ENCODE data around the gene SOCS6.

SOCS6 gene

DNA sequence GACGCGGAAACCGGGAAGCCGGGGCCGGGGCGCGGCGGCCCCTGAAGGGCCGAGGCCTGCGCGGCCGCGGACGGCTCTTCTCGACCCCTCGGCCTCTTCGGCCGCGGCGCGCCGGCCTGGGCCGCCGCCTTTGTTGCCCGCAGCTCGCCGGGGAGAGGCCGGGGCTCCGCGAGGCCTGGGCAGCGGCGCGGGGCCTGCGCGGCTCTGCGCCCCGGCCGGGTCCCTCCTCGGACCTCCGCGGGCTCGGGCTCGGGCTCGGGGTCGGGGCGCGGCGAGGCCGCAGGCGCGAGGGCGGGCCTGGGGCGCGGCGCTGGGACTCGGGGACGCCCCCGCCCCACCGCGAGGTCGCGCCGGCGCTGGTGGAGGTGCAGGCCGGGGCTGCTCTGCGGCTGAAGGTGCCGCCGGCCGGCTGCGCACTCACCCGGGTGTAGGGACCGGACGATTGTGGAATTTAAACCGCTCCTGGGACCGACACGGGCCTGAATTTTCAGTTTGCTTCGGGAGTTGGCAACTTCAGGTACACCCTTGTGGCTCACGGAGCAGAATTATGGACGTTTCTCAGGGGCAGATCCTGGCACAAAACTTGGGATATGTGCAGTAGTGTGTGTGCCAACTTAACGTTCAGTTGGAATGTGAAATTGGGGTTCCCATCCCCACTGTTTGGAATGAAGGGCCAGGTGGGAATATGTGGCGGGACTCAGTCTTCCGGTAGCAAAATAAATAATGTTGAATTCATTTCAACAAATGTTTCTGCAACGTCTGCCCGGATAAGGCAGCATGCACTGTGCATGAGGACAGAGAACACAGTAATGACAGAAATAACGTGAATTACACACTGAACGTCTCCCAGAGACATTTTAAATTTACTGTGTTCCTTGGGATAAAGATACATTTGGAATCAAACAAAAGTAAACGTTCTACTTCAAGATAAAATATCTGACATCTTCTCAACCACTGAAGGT lies 787 bp downstream of the SOCS6 start:
- DNase-seq, result no peak

DNA sequence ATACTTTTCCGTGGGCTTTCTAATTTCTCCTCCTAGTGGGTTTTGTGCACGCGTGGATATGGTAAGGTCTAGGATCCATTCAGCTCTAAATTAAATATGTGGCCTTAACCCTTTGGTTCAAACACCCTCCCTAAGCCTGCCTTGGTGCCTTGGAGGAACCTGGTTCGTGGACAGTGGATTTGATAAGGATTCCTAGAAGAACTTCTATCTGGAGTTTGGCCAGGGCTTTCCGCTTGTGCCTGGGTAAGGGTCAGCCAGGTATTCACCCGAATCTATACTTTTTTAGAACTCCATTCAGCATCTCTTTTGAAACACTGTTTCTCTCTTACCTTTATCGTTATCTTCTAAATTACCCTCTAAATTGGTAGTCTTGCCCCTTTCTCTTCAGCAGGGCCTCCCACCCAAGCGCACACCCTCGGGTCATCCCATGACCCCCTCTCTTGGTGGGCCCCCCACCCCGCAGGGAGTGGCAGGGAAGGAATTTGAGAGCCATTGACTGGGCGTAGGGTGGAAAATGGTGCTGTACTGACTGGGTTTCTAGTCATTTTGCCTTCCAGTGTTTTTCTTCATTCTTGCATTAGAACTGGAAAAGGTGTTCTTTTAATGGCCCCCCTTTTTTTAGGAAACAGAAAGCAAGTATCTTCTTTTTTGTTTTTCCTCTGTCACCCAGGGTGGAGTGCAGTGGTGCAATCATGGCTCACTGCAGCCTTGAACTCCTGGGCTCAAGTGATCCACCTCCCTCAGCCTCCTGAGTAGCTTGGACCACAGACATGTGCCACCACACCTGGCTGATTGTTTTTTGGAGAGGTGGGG lies 1.8 kb downstream of the SOCS6 start:
- DNase-seq, result no peak

DNA sequence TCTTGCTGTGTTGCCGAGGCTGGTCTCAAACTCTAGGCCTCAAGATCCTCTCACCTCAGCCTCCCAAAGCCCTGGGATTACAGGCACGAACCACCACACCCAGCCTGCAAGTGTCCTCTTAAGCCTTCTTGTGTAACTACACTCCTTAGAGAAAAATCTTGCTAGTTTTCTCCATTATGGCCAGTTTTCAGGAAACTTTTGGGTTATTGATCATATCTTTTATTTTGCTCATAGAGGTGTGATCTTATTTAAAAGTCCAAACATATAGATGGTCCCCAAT lies 2.4 kb downstream of the SOCS6 start:
- no peak for DNase-seq

DNA sequence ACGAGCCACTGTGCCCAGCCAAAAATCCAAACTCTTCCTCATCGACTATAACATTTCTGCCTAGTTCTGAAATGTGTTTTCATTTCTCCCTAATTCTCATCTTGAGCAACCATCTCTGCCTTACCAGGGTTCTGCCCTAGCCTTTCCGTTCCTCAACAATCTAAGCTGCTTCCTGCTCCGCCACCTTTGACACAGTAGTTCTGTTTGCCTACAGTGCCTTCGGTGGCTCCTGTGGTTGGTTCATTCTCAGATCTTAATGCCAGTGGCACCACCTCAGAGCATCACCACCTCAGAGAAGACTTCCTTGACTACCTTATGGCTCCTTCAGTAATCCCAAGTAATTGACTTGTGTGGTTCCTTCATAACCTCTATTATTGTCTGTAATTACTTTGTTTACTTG lies 3.8 kb downstream of the SOCS6 start:
- no peak for DNase-seq

DNA sequence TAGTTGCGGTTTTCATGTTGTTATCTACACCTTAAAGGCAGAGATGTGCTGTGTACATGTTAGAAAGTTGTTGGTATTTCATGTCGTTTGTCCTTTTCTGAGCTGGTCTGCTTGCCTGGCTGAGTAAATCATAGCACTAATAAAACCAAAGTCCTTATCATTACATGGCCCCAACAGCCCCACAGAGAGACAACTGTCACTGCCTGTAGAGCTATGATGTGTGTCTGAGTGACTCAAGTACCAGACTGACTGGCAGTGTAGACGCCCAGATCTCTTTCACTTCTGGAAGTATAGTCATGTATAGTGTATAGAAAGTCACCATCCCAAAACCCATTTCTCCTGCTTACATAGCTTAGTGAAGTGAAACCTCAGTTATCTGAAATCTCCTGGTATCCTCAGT lies 4.3 kb downstream of the SOCS6 start:
- DNase-seq, result no peak

DNA sequence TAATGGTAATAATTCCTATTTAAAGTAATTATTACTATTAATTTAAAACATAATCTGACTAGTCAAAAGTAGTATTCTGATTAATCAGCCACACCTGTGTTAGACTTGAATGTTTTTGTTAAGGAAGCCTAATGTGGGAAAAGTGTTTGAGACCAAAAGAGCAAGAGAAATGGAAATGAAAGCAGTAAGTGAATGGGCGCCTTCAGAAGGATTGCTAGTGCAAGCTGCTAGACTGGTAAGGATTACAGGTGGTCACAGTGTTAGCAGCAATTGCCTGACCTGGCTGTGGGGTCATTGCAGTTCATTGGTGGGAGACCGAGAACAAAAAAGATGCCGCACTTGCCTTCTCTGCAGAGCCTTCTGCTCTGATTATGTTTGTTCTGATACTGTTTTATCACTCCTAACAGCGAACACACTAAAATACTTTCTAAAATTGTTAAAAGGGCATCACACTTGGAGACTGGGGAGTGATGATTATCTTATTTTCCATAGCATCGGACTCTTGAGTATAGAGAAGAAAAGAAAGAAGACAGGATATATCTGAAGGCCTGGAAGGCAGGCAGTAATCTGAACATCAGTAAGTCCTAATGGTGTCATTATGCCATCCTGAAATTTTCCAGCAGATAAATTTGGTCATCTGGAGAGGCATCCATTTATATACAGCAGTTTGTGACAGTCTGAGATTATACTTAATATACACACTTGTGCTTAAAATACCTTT lies 5.8 kb downstream of the SOCS6 start:
- no peak for DNase-seq

DNA sequence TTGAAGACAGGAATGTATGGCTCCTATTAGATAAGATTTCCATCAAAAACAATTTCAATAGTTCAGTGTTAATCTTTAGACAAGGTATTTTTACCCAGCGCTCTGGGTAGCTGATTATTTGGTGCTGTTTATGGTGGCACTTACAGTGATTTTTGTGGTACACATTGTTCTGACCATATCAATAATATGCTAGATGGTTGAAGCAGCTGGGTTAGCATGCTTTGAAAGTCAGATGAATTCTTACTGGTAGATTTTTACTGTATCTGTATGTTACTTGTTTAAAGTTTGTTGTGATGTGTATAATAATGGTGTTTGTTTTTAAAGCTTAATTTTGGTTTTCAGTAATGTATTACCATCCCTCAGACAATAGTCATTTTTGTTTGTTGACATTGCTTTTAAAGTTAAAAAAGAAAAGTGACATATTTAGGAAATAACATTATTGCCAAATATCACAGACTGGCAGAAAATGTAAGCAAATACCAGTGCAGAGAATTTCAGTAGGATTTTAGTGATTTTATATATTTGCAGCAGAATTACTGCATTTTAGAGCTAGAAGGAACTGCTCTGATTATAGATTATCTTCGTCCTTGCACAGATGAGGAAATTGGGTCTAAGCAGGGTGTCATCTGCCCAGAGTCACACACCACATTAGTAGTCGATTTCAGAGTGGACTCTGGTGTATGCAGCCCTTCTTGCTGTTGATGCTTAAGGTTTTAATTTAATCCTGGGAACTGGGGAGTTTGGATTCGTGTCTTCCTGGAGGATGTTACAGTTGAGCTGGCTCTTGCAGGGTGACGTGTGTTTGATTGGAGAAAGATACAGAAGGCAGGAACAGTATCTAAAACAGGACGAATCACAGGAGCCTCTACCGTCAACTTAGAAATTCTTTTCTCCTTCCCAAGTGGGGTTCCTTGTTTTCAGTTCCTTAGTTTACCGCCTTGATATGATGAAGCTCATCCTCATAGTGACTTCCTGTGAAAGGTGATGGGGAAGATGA lies 6.6 kb downstream of the SOCS6 start:
- DNase-seq, result no peak

DNA sequence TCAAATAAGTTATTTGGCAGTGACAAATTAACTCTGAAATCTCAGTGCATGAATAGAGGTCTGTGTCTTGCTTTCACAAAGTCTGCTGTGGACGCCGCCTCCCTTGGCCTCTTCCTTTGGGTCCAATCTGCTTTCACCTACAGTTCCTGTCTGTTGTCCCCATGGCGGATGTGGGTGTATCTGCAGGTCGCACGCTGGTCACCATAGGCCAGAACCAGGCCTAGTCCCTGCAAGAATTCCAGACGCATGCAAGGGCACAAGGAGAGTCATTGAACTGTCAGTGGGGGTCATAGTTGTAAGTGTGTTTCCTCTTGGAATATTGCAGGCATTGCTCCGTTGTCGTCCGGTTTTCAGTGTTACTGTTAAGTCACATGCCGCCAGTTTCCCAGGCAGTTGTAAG lies 7.4 kb downstream of the SOCS6 start:
- no peak for DNase-seq

DNA sequence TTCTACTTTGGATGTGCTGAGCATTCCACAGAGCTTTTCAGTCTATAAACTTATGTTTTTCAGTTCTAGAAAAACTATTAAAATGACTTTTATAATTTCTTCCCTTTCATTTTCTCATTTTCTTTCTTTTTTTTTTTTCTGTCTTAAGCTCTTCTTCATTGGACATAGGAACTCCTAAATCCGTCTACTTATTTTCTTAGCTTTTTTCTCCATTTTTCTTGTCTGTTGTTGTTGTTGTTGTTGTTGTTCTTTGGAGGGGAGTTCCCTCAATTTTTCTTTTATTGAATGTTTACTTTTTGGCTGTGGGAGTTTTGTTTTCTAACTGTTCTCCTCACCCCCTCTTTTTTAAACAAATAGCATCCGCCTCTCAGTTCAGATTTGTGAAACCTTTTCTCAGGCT lies 7.9 kb downstream of the SOCS6 start:
- DNase-seq, result no peak

DNA sequence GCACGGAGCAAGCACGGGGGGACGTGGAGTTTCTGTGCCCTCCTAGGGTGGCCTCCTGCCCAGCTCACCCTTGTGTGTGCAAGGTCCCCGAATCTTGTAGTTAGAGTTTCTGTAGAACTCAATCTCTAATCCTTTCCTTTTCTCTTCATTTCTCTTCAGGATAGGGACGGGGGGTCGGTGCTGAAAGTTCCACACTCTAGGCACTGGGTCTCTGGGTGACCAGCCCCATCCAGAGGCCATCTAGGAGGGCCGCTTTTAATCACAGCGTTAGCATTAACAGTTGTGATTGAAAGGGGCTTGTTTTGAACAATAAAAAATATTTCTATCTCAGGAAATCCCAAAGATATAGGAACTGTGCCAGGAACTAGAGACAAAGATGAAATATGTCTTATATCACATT lies 10.5 kb downstream of the SOCS6 start:
- DNase-seq, result no peak

DNA sequence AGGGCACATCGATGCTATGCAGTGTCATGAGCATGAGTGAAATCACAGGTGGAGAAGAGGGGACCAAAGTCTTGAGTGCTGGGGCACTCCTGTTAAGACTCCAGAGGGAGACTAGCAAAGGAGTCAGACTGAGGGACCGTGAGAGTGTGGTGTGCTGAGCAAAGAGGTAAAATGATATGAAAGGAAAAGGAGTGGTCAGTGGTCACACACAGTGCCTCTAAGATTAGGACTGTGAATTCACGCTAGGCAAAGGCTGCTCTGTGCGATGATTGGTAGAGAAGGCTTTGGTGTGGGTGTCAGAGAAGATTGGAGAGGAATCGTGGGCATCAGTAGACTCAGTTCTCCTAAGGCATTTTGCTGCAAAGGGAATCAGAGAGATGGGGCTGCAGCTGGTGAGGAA lies 12.8 kb downstream of the SOCS6 start:
- DNase-seq, result no peak

DNA sequence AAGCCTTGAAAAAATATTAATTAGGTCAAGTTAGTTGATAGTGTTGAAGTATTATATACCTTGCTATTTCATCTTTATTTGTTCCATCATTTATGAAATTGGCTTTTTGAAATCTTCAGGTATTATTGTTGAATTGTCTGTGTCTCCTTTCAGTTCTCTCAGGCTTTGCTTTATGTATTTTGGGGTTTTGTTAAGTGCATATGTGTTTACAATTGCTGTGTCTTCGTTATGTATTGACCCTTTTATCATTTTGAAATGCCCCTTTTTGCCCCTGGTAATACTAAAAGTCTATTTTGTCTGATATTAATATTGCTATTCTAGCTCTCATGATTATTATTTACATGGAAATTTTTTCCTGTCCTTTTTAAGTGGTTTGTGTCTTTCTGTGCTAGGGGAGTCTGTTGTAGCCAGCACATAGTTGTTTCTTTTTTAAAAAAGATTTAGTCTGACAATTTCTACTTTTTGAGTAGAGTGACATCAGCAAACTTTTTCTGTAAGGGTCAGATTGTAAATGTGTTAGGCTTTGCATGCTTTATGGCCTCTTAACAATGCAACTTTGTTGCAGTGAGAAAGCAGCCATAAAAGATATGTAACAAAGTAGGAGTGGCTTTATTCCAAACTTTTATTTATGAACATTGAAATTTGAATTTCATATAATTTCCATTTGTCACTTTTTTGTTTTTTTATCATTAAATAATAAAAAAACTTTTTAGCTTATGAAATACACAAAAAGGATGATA lies 19.9 kb downstream of the SOCS6 start:
- DNase-seq, result no peak

DNA sequence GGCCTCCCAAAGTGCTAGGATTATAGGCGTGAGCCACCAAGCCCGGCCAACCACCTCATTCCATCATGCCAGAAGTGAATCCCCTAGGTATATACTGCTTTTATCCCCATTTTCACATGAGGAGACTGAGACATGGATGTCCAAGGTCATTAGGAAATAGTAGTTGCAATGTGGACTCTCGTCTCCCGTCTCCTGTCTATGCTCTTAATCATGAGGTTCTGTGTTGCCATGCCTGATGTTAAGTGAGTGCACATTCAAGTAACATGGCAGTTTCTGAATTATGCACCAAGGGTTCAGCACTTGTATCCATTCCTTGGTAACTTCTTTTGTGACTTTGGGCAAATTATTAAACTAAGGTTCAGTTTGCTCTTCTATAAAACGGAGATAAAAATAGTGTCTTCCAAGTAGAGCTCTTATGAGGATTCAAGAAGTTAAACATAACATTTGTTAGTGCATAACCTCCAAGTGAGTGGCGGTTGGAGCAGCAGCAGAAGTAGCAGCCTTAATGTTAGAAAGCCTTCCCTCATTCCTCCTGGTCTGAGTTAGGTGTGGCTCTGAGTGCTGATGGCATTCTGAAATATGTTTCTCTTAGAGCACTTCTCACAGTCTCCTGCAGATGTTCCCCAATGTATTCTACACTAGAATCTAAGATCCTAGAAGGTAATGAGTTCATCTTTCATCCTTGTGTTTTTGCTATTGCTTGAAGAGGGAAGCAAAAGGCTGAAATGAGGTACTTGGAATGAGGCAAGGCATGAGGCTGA lies 21.9 kb downstream of the SOCS6 start:
- DNase-seq, result no peak

DNA sequence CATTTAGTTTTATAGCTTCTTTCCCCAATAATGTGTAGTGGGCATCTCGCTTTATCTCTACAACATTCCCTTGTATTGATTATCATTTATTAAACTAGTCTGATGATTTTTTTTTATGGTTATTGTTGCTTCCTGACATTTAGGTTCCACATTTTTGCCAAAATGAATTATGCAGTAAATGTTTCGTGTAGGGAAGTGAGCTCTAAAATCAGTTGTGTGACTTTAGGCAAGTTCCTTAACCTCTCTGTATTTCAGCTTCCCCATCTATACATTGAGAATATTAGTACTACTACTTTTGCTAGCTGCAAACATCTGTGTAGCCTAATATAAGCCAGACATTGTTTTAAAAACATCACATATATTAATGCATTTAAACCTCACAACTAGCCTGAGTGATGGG lies 22.9 kb downstream of the SOCS6 start:
- DNase-seq, result no peak

DNA sequence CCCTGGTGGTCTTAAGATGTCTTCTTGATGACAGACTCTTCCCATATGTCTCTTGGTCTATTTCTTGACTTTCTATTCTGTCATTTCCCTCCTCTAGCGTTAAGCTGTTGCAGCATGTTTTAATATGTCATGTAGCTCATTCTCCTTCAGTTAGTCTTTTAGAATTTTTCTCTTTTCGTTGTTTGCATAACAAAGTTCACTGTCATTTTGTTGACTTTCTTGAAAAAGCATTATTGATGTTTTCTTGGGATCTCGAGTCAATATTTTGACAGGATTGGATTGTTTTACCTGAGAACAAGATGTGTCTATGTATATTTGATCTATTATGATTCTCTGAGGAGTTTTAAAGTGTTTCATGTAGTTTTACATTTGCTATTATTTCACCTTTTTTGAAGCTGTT lies 24.8 kb downstream of the SOCS6 start:
- no peak for DNase-seq

DNA sequence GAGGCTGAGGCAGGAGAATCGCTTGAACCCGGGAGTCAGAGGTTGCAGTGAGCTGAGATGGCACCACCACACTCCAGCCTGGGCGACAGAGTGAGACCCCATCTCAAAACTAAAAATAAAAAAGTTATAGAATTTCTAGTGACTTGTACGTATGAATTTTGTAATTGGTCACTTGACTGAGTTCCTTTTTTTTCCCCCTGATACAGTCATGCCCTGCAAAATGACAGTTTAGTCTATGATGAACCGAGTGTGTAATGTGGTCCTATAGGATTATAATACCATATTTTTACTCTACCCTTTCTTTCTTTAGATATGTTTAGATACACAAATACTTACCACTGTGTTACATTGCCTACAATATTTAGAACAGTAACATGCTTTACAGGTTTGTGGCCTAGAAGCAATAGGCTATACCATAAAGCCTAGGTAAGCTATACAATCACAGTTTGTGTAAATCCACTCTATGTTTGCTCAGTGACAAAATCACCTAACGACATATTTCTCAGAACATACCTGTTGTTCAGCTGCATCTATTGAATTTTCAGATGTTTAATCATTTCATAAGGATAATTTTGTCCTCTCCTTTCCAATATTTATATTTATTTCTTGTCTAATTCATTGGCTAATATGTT lies 25.4 kb downstream of the SOCS6 start:
- DNase-seq, result no peak

DNA sequence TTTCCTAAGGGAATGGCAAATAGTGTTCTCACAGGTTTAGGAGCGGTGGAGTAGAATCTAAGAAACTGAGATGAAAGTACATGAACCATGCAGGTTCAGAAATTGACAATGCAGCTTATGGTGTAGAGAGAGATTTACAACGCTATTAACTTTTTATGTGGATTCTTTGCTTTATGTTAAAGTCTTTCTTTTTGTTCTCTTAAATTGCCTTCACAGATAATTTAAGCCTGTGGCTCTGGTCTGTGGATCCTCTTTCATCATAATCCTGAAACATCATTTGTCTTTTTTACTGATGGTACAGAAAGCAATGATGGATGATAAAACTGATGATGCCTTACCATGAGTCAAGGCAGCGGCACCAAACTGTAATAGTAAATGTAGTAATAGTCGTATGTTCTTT lies 30.3 kb downstream of the SOCS6 start:
- no peak for DNase-seq

DNA sequence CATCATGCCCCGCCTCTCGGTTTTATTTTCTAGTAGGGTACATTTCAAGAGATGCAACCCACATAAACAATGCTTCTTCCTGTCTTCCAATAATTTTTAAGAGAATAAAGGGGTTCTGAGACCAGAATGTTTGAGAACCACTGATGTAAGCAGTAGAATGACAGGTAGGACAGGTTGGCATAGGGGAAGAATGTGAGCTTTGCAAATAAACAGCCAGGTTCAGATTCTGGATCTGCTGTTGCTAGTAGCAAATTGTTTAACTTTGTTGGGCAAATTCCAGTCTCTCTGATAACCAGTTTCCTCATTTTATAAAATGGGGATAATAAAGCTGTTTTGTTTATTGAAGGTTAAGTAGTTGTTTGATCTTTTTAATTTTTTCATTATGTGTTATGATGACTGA lies 32.8 kb downstream of the SOCS6 start:
- DNase-seq, result no peak

DNA sequence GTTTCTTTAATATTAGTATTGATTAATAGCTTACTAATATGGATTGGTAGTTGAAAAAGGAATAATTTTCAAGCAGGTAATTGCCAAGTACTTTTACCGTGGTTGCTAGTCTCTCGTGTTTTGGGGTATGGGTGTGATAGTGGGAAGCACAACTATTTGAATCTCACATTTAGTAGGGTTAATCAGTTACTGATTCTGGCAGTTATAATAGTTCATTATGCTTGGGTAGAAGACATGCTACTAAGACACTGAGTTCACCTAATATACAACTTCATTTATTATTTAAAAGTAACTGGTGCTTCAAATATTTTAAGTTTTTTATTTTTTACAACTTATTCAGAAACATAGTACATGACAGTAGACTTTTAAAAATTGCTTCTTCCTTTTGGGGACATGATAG lies 33.5 kb downstream of the SOCS6 start:
- no peak for DNase-seq

DNA sequence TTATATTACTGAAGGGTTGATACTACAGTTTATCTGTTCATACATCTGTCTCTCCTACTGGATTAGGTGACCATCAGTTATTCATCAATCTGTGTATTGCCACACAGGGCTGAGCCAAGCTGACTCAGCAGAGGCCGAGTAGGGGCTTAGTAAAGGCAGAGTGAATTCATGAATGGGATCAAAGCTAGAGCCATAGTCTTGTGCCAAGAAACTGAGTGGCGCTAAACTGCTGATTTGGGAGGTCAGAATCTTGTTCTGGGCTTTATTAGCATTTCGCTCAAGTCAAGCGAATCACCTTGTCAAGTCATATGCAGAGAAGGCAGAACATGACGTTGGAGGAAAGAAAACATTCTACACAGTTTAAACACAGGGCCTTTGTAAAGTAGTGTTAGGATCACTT lies 34.1 kb downstream of the SOCS6 start:
- no peak for DNase-seq
